Measurements from ENCODE around the gene MTA1.

The MTA1 gene

DNA sequence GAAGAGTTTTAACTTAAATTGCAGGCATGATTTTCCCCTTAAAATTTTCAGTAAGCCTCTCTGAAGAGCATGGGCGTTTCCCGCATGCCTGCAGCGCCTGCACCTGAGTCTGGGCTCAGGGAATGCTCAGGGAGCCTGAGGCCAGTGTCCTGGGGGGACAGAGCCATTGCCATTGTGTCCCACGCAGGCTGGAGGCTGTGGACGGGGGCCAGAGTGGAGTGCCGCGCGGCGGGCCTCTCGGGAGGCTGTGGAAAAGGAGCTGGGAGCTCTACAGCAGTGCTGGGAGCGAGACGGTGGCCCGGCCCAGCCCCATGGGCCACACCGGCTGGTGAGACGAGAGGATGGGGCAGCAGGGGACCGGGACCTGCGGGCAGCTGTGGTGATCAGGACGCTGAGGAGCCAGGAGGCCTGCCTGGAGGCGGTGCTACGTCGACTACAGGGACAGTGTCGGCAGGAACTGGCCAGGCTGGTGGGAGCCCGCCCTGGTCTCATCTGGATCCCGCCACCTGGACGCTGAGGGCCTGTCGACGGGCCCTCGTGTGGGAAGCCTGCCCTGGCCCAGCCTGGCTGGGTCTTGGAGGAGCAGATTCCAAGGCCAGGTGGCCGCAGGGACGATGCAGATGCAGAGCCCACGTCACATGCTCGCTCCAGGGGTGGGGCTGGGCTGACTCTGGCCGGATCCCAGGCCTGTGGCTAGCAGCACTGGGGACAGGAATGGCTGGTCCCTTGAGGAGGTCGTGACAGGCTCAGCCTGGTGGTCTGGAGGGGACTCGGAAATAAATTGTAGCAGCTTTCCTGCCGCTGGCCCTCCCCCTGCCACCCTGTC lies 79.0 kb downstream of the MTA1 start:
- no peak for DNase-seq (ENCODE audit: low read depth)

DNA sequence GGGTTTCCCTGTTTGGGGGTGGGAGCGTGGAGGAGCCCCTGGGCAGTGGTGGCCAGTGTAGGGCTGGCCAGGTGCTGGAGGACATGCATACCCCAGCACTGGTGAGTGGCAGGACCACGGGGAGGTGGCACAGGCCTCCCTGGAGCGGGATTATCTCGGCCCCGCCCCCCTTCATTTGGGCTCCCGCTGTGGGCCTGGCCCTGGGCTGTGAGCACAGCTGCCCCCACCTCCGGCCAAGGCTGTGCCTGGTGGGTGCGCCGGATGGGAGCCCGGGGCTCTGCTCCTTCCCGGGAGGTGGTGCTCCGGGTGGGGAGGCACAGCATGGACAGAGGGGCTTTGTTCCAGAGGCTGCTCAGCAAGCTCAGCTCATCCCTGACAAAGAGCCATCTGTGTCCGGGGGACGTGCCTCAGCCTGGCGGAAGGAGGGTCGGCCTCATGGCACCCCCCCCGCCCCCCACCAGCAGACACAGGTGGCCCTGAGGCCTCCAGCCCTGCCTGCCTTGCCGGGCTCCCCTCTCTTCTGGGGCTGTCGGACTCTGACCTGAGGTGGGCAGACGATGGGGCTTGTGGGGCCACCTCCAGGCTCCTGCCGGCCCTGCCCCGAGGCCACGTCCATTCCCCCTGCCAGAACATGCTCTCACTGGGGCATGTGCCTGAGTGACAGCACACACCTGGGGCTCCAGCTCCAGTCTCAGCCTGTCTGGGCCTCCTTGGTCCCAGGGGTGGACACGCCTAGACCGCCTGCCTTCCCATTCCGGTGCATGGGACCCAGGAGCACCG lies 79.8 kb downstream of the MTA1 start:
- DNase-seq (ENCODE audit: low read depth): no peak

GRCh38 chr14:105500036-105500725 lies 80.6 kb downstream of the MTA1 start:
- DNase-seq (ENCODE audit: low read depth): no peak

GRCh38 chr14:105500726-105501101 lies 81.1 kb downstream of the MTA1 start:
- no peak for DNase-seq (ENCODE audit: low read depth)

- no peak for DNase-seq (ENCODE audit: low read depth)
Measured at GRCh38 chr14:105501504-105502291, 82.1 kb downstream of the MTA1 start.

DNA sequence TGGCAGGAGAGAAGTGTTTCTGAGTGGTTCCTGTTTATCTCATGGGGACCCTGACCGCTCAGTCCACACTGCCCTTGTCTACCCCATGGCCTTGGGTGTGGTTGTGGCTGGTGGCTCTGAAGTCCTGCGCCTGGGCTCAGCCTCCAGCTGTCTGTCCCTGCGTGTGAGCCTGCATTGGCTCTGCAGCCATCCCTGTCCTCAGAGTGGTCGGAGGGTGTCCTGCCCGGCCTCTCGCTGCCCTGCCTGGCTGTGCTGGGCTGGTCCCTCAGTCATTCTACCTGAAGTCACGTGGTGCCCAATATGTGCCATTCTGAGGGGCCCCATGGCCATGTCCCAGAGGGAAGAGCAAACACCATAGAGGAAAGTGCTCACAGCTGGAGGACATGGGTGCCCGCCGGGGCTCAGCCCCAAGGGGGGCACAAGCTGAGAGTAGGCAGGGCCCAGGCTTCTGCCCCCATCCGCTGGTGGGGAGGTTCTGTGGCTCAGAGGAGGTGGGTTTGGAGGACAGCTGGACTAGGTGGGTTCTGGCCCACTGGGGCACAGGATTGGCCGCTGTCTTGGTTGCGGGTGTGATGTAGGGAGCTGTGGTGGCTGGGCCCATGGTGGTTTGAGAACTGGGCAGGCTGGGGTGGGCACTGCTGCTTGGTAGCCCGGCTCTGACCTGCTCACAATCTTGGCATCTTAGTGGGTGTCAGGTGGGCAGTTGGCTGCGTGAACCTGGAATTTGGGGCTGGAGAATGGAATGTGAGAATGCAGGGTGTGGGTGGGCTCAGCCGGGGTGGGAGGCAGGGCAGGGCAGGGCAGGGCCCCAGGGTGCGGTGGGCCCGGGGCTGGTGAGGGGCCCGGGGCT lies 83.0 kb downstream of the MTA1 start:
- no peak for DNase-seq (ENCODE audit: low read depth)

- DNase-seq (ENCODE audit: low read depth): no peak
Measured at GRCh38 chr14:105503296-105503640, 83.6 kb downstream of the MTA1 start.

DNA sequence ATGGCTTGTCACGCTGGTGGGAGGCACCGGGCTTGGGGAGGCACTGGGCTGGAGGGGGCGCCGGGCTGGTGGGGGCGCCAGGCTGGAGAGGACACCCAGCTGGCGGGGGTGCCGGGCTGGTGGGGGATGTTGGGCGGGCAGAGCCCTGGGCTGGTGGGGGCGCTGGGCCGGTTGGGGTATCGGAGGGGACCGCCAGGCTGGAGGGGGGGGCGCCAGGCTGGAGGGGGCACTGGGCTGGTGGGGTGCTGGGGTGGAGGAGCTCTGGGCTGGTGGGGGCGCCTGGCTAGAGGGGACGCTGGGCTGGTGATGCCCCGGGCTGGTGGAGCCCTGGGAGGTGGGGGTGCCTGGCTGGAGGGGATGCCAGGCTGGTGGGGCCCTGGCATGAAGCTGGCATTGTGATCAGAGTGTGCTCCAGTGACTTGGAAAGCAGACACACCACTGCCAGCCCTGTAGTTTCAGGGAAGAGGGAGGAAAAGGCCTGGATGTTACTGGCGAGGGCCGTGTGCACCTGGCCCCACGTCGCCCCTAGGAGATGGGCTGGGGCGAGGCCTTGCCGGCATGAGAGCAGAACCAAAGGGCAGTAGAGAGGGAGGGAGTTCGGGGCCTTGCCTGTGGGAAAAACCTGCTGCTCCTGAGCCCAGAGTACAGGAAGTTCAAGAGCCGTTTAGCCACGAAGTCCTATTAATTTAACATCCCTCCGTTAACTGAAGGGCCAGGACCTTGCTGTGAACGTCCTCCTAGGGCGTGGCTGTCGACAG lies 84.5 kb downstream of the MTA1 start:
- DNase-seq (ENCODE audit: low read depth): no peak

DNA sequence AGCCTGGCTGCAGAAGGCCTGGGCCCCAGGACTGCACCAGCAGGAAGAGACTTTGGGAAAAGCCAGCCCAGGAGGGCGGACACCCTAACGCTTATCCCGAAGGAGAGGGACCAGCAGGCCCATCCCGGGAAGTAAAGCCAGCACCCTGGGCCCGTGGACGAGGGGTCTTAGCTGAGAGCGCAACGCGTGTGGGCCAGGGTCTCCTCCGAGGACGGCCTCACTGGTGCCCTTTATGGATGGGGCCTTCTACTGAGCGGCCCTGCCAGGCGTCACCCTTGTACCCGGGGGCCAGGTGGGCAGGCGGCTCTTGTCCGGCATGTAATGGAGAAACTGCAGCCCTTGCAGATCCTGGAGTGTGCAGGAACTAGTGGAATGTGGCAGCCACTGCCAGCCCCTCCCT lies 85.5 kb downstream of the MTA1 start:
- no peak for DNase-seq (ENCODE audit: low read depth)

- DNase-seq (ENCODE audit: low read depth): no peak
Measured at GRCh38 chr14:105507247-105507646, 87.6 kb downstream of the MTA1 start.

GRCh38 chr14:105508069-105508468 lies 88.4 kb downstream of the MTA1 start:
- DNase-seq (ENCODE audit: low read depth): no peak

- DNase-seq (ENCODE audit: low read depth): no peak
Measured at GRCh38 chr14:105508601-105509000, 89.0 kb downstream of the MTA1 start.

GRCh38 chr14:105517096-105517495 lies 97.5 kb downstream of the MTA1 start:
- no peak for DNase-seq (ENCODE audit: low read depth)

DNA sequence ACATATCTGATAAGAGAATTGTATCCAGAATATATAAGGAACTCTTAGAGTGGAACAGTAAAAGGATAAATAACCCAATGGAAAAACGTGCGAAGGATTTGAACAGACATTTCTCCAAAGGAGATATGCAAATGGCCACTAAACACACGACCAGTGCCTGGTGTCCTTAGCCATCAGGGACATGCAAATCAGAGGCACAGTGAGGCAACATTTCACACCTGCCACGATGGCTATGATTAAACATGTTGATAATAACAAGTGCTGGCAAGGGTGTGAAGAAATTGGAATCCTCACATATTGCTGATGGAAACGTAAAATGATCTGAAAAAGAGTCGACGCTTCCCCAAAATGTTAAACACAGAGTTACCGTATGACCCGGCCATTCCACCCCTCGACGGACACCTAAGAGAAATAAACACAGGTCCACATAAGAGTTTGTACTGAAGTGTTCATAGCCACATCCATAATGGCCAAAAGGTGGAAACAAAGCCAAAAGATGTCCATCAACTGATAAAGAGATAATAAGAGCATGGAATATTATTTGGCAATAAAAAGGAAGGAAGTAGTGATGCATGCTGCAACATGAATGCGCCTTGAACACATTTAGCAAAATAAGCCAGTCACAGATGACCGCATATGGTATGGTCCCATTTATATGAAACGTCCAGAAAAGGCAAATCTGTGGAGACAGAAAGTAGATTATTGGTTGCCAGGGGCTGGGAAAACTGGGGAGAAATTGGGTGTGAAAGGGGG lies 100.5 kb downstream of the MTA1 start:
- DNase-seq (ENCODE audit: low read depth): no peak

Data from GM04504 (cell line).